ENCODE data around the gene SH3BP2. TPM values are rescaled to one million over a fixed set of nuclear protein-coding genes. Genes with fewer than 3 reads are reported as not detected.
A peak's percentile ranks its signal among the peaks of the same experiment; 100 is the strongest.

Gene SH3BP2
- total and polyA plus RNA-seq, 9 donors: 5.3 to 46.9 (median 22.7) TPM

DNA sequence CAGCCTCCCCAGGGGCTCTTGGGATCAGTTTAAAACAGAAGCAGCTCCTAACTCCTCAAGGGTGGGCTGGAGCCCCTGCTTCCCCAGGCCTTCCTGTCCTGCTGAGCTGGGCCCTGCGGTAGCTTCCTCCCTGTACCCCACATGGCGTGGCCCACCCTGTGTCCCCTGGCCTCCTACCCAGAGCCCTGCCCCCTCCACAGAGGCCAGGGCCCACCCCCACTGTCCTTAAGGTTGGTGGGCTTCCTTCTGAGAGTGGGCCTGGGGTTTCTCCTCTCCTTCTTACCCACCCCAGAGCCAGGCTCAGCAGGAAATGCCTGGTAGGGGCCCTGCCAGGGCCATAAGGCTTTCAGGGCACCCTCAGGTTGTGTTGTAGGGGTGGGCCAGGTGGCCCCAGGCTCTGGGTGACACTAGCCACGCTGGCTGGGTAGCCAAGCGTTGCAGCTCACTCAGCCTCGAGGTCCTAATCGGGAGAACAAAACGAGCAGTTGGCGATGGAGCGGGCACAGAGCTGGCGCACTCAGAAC lies 11.6 kb downstream of the SH3BP2 start:
- intact Hi-C loops (cut with DNase I): no loop called here
- Histone ChIP-seq H3K36me3 (no peaks in the 10 kb centered on the region), H3K9me3 (no peaks in the 10 kb centered on the region), H3K27me3 (no peaks in the 10 kb centered on the region), H3K4me1 (ENCODE audit: insufficient read depth) (peaks cover 28% of the 10 kb centered on the region), H3K27ac (no peak overlapping the region), H3K4me3 (no peak overlapping the region)
- no peak for TF ChIP-seq CTCF (IDR thresholded peaks at IDR 0.05)
- TF ChIP-seq POLR2A (IDR thresholded peaks at IDR 0.05): no peak
- TF ChIP-seq EP300 (IDR thresholded peaks at IDR 0.05): no peak
- 92 to 99% (median 93%) methylated on average over 10 of the region's 10 CpGs for whole genome bisulfite sequencing, 3 donors
- DNase-seq: peak in 2 of 5 donors; percentile 17 to 37

DNA sequence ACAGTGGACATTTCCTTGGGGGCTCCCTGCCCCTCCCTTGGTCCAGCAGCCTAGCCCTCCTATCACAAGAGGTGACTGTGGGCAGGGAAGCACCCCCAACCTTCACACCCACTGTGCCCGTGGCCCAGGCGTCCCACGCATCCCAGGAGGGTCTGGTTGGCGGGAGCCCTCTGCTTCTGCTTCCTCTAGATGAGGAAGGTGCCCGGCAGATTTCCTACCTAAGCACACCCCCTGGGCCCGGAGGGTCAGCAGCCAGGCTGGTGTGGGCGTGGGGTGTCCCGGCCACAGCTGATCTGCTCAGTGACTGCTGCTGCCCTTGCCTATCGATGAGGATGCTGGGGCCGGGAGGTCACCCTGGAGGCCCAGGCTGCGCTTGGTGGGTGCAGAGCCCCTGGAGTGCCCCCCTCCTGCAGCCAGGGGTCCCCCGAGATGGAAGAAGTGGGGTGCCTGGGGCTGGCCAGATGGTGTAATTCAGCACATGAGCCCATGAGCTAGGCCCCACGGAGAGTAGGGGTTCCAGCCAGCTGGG lies 12.2 kb downstream of the SH3BP2 start:
- intact Hi-C loops (cut with DNase I): no loop called here
- Histone ChIP-seq H3K4me3 (no peak overlapping the region), H3K4me1 (ENCODE audit: insufficient read depth) (peaks cover 27% of the 10 kb centered on the region), H3K9me3 (no peaks in the 10 kb centered on the region), H3K27me3 (no peaks in the 10 kb centered on the region), H3K27ac (peak overlapping the region in 1 of 2 donors; percentile 6), H3K36me3 (no peaks in the 10 kb centered on the region)
- peak in 2 of 5 donors; percentile 23 to 33 for DNase-seq
- WGBS, 3 donors: 89 to 93% (median 91%) methylated on average over 13 of the region's 13 CpGs
- no peak for TF ChIP-seq EP300 (IDR thresholded peaks at IDR 0.05)
- no peak for TF ChIP-seq POLR2A (IDR thresholded peaks at IDR 0.05)
- no peak for TF ChIP-seq CTCF (IDR thresholded peaks at IDR 0.05)

GRCh38 chr4:2805712-2806389 lies 13.0 kb downstream of the SH3BP2 start:
- intact Hi-C loops (cut with DNase I): no loop called here
- peaks cover 20% of the 10 kb centered on the region for H3K4me1 ChIP-seq (ENCODE audit: insufficient read depth)

More at GRCh38 chr4:2805712-2806389, 13.0 kb downstream of the SH3BP2 start:
- WGBS, 3 donors: 63 to 72% (median 65%) methylated on average over 18 to 20 of the region's 20 CpGs
- H3K4me3 ChIP-seq: no peak overlapping the region
- no peaks in the 10 kb centered on the region for H3K36me3 ChIP-seq
- peak in 2 of 5 donors; percentile 48 to 57 for DNase-seq
- TF ChIP-seq EP300 (IDR thresholded peaks at IDR 0.05) (no peak), POLR2A (IDR thresholded peaks at IDR 0.05) (no peak), CTCF (IDR thresholded peaks at IDR 0.05) (no peak)
- H3K9me3 ChIP-seq: no peaks in the 10 kb centered on the region
- no peaks in the 10 kb centered on the region for H3K27me3 ChIP-seq
- no peak overlapping the region for H3K27ac ChIP-seq
